DMS79 (cell line): ENCODE data around the gene PSMB3.
"Not testable (repeated sequence)": the region's sequence is repeated elsewhere in the genome, so short reads cannot be mapped to it uniquely, and the experiment has no call there.

Experiments used
- DNase-seq: peaks from one replicate; lab custom pipeline; 2025; lab: John Stamatoyannopoulos, UW

Gene PSMB3

DNA sequence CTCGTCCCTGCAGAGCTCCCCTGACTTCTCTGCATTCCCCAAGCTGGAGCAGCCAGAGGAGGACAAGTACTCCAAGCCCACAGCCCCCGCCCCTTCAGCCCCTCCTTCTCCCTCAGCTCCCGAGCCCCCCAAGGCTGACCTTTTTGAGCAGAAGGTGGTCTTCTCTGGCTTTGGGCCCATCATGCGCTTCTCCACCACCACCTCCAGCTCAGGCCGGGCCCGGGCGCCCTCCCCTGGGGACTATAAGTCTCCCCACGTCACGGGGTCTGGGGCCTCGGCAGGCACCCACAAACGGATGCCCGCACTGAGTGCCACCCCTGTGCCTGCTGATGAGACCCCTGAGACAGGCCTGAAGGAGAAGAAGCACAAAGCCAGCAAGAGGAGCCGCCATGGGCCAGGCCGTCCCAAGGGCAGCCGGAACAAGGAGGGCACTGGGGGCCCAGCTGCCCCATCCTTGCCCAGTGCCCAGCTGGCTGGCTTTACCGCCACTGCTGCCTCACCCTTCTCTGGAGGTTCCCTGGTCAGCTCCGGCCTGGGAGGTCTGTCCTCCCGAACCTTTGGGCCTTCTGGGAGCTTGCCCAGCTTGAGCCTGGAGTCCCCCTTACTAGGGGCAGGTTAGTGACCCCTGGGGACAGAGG, 36.1 kb upstream of the PSMB3 start:
- DNase-seq, result no peak

DNA sequence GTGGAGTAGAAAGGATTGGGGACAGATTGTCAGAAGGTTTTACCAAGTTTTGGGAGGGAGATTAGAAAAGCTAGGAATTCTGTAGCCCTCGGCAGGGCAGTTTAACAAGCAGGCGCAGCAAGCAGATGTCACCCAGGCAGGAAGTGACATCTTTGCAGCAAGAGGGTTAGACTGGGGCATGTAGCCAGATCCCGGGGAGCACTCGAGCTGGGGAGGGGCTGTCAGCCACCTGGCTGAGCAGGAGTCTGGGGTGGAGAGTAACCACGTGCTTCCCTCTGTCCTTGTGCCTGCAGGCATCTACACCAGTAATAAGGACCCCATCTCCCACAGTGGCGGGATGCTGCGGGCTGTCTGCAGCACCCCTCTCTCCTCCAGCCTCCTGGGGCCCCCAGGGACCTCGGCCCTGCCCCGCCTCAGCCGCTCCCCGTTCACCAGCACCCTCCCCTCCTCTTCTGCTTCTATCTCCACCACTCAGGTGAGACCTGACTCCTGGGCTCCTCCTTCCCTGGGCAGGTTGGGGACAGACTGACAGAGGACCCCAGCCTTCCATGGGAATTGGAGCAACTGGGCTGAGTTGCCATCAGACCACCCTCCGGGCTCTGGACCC, 35.3 kb upstream of the PSMB3 start:
- DNase-seq, result no peak

DNA sequence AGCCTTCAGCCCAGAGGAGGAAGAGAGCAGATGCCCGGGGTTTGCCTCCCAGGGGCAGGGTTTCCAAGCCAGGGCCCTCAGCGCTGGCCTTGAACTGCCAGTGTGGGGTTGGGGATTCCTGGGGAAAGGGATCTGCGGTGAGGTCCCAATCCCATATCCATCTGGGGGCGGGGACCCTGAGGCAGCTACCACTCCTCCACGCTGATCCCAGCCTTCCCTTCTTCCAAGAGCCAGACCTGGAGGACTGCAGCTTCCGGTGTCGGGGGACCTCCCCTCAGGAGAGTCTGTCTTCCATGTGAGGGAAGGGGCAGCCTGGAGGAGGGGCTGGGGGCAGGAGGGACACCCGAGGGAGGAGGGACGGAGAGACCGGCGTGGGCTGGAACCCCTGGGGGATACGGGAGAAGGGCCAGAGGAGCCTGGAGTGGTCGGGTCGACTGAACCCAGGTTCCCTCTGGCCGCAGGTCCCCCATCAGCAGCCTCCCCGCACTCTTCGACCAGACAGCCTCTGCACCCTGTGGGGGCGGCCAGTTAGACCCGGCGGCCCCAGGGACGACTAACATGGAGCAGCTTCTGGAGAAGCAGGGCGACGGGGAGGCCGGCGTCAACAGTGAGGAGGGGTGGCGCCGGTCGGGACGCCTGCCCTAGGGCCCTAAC, 33.1 kb upstream of the PSMB3 start:
- DNase-seq, result no peak

DNA sequence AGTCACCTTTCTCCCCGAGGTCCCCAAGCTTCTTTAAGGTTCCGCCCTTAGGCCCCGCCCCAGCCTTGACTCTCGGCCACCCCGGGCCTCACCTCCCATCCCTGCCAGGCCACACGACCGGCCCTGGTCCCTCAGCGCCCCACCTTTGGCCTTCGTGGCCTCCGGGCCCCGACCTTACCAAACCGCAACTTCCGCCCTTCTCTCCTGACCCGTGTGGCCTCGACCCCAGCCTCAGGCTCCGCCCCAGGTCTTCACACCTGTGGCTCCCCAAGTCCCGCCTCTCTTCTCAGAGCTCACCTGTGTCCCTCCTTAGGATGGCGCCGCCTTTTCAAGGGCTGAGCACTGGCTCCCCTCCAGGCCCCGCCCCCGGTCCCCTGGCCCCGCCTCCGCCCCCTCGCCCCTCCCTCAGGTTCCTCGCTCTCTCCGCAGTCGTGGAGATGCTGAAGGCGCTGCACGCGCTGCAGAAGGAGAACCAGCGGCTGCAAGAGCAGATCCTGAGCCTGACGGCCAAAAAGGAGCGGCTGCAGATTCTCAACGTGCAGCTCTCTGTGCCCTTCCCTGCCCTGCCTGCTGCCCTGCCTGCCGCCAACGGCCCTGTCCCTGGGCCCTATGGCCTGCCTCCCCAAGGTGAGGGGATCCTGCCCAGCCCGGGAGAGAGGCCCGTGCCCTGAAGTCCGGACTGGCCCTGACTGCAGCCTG, 32.4 kb upstream of the PSMB3 start:
- DNase-seq, result no peak

DNA sequence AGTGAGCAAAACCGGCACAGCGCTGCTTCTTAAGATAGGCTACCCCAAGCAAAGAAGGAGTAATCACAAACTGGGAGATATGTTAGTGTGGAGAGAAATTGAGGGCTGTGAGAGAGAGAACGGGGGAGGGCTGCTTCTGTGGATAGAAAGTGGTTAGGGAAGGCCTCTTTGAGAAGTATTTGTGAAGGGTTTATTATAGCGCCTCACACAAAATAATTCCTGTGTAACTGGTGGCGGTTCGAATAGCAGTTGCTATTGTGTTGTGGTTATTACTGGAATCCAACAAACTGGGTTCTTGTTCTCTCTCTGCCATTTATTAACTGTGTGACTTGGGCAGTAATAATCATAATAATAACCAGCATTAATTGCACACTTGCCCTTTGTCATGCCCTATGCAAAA, 31.6 kb upstream of the PSMB3 start:
- DNase-seq, result no peak

DNA sequence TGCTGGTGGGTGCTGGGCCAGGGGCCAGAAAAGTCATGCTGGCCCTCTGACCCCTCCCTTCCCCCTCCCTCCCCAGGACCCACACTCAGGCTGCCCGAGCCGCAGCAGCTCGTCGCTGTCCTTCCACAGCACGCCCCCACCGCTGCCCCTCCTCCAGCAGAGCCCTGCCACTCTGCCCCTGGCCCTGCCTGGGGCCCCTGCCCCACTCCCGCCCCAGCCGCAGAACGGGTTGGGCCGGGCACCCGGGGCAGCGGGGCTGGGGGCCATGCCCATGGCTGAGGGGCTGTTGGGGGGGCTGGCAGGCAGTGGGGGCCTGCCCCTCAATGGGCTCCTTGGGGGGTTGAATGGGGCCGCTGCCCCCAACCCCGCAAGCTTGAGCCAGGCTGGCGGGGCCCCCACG, 30.7 kb upstream of the PSMB3 start:
- DNase-seq, result no peak

DNA sequence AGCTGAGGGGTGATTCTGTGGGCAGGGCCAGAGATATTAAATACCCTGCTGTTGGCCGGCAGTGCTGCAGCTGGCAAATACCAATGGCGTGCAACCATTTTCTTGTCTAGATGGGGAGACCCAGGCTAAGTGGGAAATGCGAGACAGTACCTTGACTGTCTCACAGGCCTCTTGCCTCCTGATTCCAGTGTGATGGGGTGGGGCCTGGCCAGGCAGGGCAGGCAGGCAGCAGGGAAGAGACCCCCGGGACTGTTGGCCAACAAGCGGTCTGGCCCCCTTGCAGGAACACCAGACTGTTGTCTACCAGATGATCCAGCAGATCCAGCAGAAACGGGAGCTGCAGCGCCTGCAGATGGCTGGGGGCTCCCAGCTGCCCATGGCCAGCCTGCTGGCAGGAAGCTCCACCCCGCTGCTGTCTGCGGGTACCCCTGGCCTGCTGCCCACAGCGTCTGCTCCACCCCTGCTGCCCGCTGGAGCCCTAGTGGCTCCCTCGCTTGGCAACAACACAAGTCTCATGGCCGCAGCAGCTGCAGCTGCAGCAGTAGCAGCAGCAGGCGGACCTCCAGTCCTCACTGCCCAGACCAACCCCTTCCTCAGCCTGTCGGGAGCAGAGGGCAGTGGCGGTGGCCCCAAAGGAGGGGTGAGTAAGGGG, 28.1 kb upstream of the PSMB3 start:
- peak; percentile 74 for DNase-seq

DNA sequence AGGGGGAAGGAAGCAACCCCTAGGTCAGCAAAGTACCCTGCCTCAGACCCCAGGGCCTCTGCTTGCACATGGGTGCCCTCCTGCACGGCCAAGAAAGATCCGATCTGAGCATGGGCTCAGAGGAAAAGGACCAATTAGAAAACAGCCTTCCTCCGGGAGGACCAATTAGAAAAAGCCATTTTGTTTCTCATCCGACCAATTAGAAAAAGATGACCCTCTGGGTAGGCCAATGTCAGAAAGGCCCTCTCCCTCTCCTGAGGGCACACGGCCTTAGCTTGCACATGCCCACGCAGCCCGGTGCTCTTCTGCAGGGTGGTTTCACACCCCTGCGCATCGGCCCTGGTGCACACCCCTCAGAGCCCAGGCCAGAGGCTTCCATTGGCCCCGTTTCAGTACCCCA, 27.5 kb upstream of the PSMB3 start:
- no peak for DNase-seq

DNA sequence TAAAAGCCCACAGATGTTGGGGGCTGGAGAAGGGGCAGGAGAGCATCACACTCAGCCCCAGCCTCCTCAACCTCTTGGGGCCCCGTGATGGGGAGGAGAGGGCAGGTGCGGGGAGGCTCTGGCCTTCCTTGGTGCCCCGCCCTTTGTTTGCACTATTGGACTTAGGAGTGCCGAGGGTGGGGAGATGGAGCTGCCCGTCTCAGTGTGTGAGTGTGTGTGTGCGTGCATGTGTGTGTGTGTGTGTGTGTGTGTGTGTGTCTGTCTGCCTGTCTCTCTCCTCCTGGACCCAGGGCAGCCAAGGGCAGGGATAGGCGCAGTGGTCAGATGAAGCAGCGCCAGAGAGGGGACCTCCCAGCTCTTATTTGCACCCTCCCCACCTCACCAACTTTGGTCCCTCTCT, 26.4 kb upstream of the PSMB3 start:
- not testable (repeated sequence) for DNase-seq

DNA sequence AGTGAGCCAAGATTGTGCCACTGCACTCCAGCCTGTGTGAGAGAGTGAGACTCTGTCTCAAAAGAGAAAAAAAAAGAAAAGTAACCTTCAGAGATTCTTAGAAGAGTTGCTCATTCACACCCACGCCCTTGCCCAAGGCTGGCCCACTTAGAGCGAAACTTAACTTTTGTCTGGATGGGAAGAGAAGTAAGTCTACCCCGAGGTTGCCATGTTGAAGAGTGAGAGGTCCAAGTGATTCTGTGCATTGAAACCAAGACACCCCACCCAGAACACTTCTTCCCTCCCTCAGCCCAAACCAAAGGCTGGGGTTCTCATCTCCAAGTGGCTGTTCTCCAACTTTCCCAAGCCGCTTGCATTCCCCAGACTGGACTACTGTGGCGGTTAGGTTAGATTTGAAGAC, 24.8 kb upstream of the PSMB3 start:
- DNase-seq, result no peak

DNA sequence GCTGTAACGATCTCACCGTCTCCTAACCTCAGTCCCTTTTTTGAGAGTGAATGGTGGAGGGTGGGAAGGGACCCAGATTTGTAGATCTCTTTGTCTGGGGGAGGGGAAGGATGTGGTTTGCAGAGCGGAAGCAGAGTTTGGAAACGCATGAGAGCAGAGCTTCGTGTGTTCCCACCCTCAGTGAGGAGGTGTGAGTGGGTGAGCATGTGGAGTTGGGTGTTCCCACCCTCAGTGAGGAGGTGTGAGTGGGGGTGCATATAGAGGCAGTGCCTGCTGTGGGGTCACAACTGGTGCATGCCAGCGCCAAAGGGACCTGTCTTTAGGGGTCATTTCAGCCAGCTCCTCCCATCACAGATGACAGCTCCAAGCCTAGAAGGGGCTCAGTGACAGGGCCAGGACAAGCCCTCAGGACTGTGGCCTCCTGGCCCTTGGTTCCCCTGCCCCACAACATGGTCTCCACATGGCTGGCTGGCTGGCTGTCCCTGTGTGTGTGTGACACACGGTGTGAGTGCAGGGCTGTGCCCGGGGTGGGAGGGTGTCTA, 24.2 kb upstream of the PSMB3 start:
- DNase-seq, result no peak

DNA sequence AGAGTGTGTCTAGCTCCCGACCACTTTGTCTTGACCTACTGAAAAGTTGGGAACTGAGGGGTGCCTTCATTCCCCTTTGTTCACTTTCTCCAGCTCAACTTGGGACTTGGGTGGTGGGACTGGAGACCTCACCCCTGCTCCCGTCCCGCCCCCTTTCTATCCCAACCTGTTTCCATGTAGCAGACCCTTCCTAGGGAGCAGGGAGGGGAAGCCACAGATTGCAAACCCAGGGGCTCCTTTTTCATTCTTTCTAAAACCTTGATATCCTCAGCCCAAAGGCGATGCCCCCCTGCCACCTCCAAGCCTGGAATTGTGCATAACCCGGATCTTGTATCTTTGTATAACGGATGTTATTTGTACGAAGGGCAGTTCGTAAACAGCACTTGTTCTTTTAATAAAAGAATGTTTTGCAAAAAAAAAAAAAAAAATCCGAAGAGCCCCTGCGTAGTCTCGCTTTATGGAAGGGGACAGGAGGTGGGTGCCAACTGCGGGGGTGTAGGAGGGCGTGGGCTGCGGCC, 23.1 kb upstream of the PSMB3 start:
- no peak for DNase-seq

DNA sequence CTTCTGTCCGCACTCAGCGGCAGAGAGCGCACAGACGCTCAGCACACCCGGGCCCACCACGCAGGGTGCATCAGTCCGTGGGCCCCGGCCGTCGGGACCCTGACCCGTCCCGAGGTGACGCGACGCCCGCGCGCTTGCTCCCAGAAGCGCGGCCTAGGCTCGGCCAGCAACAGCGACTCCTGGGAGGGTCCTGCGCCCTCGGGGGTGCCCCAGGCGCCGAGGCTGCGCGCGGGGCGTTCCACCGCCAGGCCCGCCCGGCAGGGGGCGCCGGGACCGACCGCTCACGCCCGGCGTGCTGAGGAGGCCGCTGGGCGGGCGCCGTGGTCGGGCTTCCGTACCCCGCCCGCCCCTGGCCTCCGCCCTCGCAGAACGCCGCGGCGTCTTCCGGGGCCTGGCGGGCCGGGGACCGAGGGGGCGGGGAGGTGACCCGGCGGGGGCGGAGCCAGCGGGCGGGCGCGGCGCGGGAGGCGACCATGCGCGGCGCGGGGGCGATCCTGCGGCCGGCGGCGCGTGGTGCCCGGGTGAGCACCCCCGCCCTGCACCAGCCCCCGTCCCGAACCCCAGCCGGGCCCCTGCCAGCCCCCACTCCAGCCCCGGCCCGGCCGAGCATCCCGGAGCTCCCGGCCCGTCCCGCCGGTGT, 22.5 kb upstream of the PSMB3 start, which contains the start of gene CISD3:
Gene CISD3 (plus strand): TSS at position 456 of the 640 bp plus-strand sequence. CDS start 18 bp downstream, at position 474.
- peak; percentile 40 for DNase-seq

DNA sequence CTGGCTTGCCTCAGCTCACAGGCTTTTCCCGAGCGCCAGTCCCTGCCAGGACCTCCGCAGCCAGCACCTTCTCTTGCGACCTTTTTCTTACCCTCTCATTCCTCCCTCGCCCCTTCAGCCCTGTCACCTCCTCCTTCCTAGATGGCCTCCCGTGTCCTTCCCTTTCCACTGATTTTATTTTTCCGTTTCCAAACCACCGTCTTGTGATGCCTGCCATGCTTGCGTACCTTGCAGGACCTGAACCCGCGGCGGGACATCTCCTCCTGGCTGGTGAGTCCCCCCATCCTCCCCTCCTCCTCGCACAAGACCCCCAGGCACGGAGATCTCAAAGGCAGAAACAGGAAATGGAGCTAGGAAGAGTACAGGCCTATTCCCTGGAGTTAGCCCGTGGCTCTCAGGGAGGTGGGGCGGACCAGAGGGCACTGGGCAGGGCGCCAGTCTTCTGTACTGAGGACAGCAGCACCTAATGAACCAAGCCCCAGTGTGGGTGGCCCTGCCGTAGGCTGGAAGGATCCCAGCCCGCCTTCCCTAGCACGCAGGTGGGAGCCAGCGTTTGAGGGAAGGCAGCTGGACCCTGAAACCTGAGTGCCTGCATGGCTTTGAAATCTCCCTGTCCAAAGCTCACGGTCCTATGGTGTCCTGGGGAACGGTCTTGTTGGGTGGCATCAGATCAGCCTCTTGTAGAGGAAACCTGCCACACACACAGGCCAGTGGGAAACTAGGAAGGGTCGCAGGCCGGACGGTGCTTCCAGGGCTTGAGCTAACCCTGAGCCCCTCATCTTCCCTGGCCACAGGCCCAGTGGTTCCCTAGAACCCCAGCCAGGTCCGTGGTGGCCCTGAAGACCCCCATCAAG, 21.8 kb upstream of the PSMB3 start:
- peak; percentile 43 for DNase-seq

DNA sequence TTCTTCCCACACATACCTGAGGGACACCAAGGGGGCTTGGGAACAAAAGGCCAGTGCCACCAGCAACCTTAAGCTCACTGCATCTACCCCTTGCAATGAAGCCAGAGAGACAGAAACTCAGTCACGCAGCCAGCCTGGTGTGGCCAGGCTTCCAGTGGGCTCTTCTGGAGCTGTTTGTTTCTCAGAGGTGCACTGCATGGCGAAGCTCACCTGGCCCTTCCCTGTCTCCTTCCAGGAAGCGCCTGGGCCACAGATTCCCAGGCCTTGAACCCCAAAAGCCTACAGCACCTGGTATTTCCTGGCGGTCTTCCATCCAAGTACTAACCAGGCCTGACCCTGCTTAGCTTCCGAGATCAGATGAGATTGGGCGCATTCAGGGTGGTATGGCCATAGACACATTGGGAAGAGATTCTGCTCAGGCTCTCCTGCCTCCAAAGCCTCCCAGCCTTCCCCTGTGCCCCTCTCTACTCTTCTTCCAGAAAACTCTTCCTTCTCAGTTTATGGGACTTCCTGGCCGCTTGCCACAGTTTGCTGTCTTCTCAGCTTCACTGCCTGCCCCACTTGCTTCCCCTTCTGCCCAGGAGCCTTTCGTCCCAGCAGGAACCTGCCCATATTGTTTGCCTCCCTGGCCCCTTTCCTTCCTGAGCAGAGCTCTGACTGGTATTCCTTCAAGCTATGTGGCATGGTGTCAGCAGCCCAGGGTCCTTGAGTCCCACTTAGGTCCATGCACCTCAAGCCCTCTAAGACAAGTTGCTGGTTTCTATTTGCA, 20.8 kb upstream of the PSMB3 start:
- DNase-seq, result no peak

DNA sequence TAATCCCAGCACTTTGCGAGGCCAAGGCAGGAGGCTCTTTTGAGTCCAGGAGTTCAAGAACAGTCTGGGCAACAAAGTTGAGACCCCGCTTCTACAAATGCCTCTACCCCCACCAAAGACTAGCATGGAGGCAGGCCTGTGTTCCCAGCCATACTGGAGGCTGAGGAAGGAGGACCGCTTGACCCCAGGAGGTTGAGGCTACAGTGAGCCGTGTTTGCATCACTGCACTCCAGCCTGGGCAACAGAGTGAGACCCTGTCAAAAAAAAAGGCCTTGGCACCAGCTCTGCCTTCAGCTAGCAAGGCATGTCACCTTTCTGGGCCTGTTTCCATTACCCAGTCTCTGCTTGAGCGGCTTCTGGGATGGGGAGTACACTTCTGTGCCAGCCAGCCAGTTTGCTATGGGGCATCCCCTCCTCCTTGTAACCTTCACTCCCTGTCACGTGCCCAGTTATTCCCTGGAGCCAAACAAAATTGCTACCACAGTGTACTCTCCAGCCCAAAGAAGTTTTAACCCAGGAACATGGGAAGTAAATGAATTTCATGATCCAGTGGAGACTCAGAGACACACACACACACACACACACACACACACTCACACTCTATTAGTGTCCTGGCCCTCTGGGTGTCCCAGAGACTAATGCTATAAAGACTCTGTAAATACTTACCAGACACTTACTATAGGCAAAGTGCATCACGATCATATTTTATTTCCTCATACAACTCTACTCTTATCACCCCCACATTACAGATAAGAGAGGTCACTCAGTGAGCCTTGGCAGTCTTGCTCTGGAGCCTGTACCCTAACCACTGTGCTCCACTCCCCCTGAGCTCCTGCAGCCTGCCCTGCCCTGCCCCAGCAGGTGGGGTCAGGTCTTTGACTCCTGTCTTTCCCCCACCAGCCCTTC, 19.9 kb upstream of the PSMB3 start:
- no peak for DNase-seq

DNA sequence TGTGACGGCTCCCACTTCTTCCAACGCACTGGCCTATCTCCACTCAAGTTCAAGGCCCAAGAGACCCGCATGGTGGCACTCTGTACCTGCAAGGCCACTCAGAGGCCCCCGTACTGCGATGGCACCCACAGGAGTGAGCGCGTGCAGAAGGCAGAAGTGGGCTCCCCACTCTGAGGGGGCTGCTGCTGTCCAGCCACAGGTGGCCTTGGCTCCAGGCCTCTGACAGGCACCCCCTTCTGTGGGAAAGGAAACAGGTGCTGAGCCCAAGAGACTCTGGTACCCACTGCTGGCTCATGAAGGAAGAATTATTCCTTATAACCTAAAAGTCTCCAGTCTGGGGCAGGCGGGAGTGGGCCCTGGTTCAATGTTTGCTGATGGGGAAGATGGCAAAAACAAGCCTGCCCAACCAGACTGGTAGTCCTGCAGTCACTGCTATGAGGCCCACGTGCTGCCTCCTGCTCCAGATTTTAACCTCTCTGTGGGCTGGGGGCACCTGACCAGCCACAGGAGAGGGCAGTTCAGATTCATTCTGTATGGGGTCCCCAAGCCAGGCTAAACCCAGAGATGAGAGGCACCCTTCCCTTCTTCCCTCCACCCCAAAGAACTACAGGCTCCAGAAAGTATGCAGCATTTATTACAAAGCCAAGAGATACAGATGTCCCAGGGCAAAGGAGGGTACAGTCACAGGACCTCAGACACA, 19.1 kb upstream of the PSMB3 start:
- no peak for DNase-seq
